Measurements from ENCODE around the gene ALKBH5. TPM values are rescaled to one million over a fixed set of nuclear protein-coding genes. Genes with fewer than 3 reads are reported as not detected.

Gene ALKBH5
- total RNA-seq, 6 experiments from 2014 or later: 57.5 to 71.8 (median 66.1) TPM

DNA sequence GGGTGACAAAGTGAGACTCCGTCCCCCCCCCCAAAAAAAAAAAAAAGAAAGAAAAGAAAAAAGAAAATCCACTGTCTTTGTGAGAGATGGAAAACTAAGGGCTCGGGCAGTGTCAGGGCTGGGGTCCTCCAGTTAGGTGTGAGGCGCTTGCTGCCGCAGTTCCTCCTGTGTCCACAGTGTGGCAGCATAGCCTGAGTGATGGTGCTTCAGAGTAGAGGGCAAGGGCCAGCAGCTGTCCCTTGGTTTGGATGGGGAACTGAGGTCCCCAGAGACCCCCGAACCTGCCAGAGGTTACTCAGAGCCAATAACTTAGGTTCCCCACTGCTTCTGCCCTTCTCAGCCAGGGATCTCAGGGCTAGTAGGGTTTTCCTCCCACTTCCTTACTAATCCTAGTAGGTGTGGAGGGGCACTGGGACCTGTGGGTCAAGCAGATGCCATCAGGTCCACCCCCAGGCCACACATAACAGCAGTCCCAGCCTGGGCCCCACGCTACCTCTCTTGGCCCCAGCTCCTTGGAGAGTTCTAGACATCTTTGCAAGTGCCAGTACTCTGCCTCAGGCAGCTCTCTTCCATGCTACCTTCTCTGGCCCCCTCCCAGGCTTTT lies 33.9 kb downstream of the ALKBH5 start:
- intact Hi-C loops (cut with DNase I): no loop called here
- no peak overlapping the region for H3K4me3 ChIP-seq
- peak; percentile 90 to 94 (median 93) for ATAC-seq
- H3K36me3 ChIP-seq: no peaks in the 10 kb centered on the region
- H3K9me3 ChIP-seq: no peaks in the 10 kb centered on the region
- H3K4me1 ChIP-seq: no peaks in the 10 kb centered on the region
- no peaks in the 10 kb centered on the region for H3K27me3 ChIP-seq
- WGBS (ENCODE audit: insufficient coverage, low coverage, low lambda C conversion rate, missing lambda C conversion rate): 7% methylated on average over 4 of the region's 6 CpGs
- TF ChIP-seq, protein P1, sequence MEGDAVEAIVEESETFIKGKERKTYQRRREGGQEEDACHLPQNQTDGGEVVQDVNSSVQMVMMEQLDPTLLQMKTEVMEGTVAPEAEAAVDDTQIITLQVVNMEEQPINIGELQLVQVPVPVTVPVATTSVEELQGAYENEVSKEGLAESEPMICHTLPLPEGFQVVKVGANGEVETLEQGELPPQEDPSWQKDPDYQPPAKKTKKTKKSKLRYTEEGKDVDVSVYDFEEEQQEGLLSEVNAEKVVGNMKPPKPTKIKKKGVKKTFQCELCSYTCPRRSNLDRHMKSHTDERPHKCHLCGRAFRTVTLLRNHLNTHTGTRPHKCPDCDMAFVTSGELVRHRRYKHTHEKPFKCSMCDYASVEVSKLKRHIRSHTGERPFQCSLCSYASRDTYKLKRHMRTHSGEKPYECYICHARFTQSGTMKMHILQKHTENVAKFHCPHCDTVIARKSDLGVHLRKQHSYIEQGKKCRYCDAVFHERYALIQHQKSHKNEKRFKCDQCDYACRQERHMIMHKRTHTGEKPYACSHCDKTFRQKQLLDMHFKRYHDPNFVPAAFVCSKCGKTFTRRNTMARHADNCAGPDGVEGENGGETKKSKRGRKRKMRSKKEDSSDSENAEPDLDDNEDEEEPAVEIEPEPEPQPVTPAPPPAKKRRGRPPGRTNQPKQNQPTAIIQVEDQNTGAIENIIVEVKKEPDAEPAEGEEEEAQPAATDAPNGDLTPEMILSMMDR (IDR thresholded peaks at IDR 0.05): peak; percentile 79 to 93 (median 86)
- TF ChIP-seq POLR2A (IDR thresholded peaks at IDR 0.05): no peak
- DNase-seq: peak; percentile 65 to 73 (median 71)
- no peak overlapping the region for H3K27ac ChIP-seq

DNA sequence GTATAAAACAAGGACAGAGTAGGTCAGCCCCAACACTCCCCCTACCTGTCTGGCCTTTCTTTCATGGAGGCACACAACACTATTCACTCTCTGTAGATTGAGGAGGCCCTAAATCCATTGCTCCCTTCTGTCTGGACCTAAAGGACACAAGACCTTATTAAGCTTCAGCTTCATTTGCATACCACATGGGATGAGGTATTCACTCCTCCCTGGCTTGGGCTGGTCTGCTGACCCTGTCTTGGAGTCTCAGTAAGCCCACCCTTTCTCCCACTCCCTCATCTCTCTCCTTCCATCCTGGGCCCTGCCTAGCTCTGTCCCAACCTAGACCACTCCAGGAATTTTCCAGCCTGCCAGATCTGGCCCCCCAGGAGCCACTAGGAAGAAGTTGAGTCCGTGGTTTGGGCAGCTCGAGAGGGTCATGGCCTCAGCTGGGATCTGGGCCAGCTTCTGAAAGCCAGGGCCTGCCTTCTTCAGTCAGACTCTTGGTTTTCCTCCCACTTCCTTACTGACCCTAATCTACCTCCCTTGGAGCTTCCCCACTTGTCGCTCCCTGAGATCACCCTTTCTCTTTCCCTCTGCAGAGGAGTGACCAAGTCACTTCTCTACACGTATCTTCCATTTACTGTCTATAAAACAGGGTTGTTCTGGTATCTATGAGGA lies 35.3 kb downstream of the ALKBH5 start:
- Histone ChIP-seq H3K36me3 (no peaks in the 10 kb centered on the region), H3K27me3 (no peaks in the 10 kb centered on the region), H3K4me3 (no peak overlapping the region), H3K4me1 (no peaks in the 10 kb centered on the region), H3K27ac (no peak overlapping the region), H3K9me3 (no peaks in the 10 kb centered on the region)
- ATAC-seq (peak; percentile 33 to 52 (median 46)), DNase-seq (no peak)
- WGBS (ENCODE audit: insufficient coverage, low coverage, low lambda C conversion rate, missing lambda C conversion rate): 37% methylated on average over 4 of the region's 4 CpGs
- TF ChIP-seq, protein P1 (IDR thresholded peaks at IDR 0.05): no peak
- intact Hi-C loops (cut with DNase I): no loop called here

DNA sequence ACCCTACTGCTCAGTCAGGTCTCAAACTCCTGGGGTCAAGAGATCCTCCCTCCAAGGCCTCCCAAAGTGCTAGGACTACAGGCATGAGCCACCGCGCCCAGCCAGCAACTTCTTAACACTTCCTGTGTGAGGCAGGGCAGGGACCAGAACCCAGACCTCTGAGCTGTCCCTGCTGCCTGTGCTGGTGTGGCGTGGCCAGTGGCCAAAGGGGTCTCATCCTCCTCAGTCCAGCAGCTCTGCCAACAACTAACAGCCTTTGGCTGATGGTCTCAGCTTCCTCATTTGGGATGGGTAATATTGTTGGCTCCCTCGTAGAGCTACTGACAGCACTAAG lies 40.4 kb downstream of the ALKBH5 start:
- Histone ChIP-seq H3K9me3 (no peaks in the 10 kb centered on the region), H3K4me1 (no peaks in the 10 kb centered on the region), H3K27me3 (no peaks in the 10 kb centered on the region), H3K27ac (no peak overlapping the region), H3K36me3 (no peaks in the 10 kb centered on the region), H3K4me3 (no peak overlapping the region)
- ATAC-seq (no peak), DNase-seq (no peak)
- WGBS (ENCODE audit: insufficient coverage, low coverage, low lambda C conversion rate, missing lambda C conversion rate): 100% methylated on average over 2 of the region's 4 CpGs
- TF ChIP-seq POLR2A (IDR thresholded peaks at IDR 0.05): no peak
- TF ChIP-seq, protein P1 (IDR thresholded peaks at IDR 0.05): no peak
- intact Hi-C loops (cut with DNase I): no loop called here

DNA sequence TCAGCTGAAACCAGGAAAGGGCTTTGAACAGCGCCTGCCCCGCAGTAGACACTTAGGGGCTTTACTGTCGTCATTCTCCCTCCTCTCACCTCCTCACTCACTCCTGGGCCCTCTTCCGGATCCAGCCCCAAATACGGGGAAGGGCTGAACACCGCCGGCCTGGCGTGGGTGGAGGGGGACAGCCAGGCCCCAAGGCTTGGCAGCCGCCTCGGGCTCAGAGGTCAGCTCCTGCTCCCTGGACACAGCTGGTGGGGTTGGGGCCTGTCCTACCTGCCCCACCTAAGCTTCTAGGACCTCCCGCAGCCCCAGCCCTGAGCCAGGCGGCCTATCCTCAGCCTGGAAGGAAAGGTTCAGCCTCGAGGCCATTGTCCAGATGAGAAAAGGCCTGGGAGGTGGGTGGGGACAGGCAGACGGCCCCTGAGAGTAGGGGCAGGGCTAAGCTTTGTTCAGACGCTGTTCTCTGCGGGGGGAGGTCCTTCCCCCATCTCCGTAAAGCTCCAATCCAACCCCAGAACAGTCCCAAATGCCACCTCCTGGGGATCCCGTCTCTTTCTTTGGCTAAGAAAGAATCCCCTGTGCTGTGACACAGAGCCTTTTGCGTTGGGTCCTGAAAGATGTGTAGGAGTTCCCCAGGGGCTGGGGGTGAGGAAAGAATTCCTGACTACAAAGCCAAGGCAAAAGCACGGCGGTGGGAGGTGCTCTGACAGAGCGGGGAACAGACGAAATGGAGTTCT lies 40.9 kb downstream of the ALKBH5 start:
- ATAC-seq (peak in 1 of 4 donors; percentile 3), DNase-seq (peak in 1 of 3 donors; percentile 58)

More for the DNA sequence above, 40.9 kb downstream of the ALKBH5 start:
- intact Hi-C loops (cut with DNase I): no loop called here
- H3K27ac ChIP-seq: no peak overlapping the region
- no peak for TF ChIP-seq POLR2A (IDR thresholded peaks at IDR 0.05)
- TF ChIP-seq, protein P1 (IDR thresholded peaks at IDR 0.05): no peak
- no peaks in the 10 kb centered on the region for H3K27me3 ChIP-seq
- H3K36me3 ChIP-seq: no peaks in the 10 kb centered on the region
- WGBS (ENCODE audit: insufficient coverage, low coverage, low lambda C conversion rate, missing lambda C conversion rate): 27% methylated on average over 11 of the region's 23 CpGs
- no peak overlapping the region for H3K4me3 ChIP-seq
- no peaks in the 10 kb centered on the region for H3K4me1 ChIP-seq
- H3K9me3 ChIP-seq: no peaks in the 10 kb centered on the region
